Kidney epithelial cell (primary cell): ENCODE measurements around the gene ANGPT4. TPM values are rescaled to one million over a fixed set of nuclear protein-coding genes. Genes with fewer than 3 reads are reported as not detected.

ENCODE experiments used
- DNase-seq: peaks from one replicate; pipeline ENCODE4 v3.0.0-alpha.2; 2010; ENCODE audit warnings: low read depth
- H3K27me3 ChIP-seq: 2 replicates; pipeline ENCODE4 v1.6.0; 2011; ENCODE audit warnings: low read length; ENCODE audit not compliant: control insufficient read depth, insufficient read depth
- H3K36me3 ChIP-seq: 2 replicates; pipeline ENCODE4 v1.5.1; 2011; ENCODE audit warnings: low read length; ENCODE audit not compliant: control insufficient read depth, insufficient read depth
- H3K4me3 ChIP-seq: 2 replicates; pipeline ENCODE4 v1.5.1; 2011; ENCODE audit warnings: low read depth, mild to moderate bottlenecking, control low read depth, low read length
- CTCF ChIP-seq: IDR thresholded peaks from 2 replicates; pipeline ENCODE4 v1.5.1; 2011; ENCODE audit warnings: mild to moderate bottlenecking, moderate library complexity, low read length, control low read depth, inconsistent platforms; ENCODE audit not compliant: insufficient read depth, poor library complexity, severe bottlenecking
- total RNA-seq: library from RNA; depleted of rRNA; stranded (reverse); fragments of >200 nt; gene quantifications from 2 replicates; pipeline ENCODE4 v1.2.3, GENCODE V29; 2015

The ANGPT4 gene
- total RNA-seq, 1 donor from 2014 or later, result not detected

- Histone ChIP-seq H3K36me3 (no peaks in the 10 kb centered on the region), H3K27me3 (no peaks in the 10 kb centered on the region), H3K4me3 (no peak overlapping the region)
- DNase-seq, result no peak
- no peak for TF ChIP-seq CTCF
Observed at GRCh38 chr20:939606-940005, 23.5 kb upstream of the ANGPT4 start.

GRCh38 chr20:934186-934840 is 18.2 kb upstream of the ANGPT4 start:
- H3K4me3 ChIP-seq, result no peak overlapping the region
- TF ChIP-seq CTCF, result no peak

GRCh38 chr20:933029-933428 is 16.9 kb upstream of the ANGPT4 start:
- H3K36me3 ChIP-seq, result no peaks in the 10 kb centered on the region
- no peak overlapping the region for H3K4me3 ChIP-seq
- no peak for DNase-seq
- no peaks in the 10 kb centered on the region for H3K27me3 ChIP-seq
- TF ChIP-seq CTCF, result no peak

More at GRCh38 chr20:934186-934840, 18.2 kb upstream of the ANGPT4 start:
- Histone ChIP-seq H3K27me3 (no peaks in the 10 kb centered on the region), H3K36me3 (no peaks in the 10 kb centered on the region)
- no peak for DNase-seq

DNA sequence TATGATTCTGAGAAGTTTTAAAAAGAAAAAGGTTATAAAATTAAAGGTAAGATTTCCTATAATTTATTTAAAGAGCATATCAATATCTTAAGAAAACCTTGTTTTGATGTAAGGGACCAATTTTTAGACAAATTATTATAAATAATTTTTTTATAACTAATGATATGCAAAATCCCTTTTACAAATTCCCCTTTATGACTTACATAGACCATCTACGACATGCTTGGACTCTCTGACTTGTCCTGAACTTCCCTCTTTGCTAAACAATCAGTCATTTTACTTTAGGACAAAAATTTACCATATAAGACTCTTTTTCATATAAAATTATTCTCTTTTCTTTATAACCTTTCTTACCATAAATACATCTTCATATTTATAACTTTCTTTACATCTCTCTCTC is 15.3 kb upstream of the ANGPT4 start:
- Histone ChIP-seq H3K4me3 (no peak overlapping the region), H3K27me3 (no peaks in the 10 kb centered on the region), H3K36me3 (no peaks in the 10 kb centered on the region)
- TF ChIP-seq CTCF, result no peak
- no peak for DNase-seq

GRCh38 chr20:926670-927069 is 10.5 kb upstream of the ANGPT4 start:
- no peaks in the 10 kb centered on the region for H3K36me3 ChIP-seq
- DNase-seq, result no peak
- H3K27me3 ChIP-seq, result no peaks in the 10 kb centered on the region
- no peak for TF ChIP-seq CTCF
- H3K4me3 ChIP-seq, result no peak overlapping the region

- TF ChIP-seq CTCF, result no peak
- Histone ChIP-seq H3K36me3 (no peaks in the 10 kb centered on the region), H3K4me3 (no peak overlapping the region), H3K27me3 (no peaks in the 10 kb centered on the region)
- no peak for DNase-seq
Observed at GRCh38 chr20:925516-925915, 9.4 kb upstream of the ANGPT4 start.
